Right lobe of liver (tissue), 6 donors: ENCODE results near the gene CCDC184. TPM values are rescaled to one million over a fixed set of nuclear protein-coding genes. Genes with fewer than 3 reads are reported as not detected.

Experiments used
- ATAC-seq, 4 donors: fragments of 200-7000 bp; cut with Tn5 transposase; one replicate each; pipeline ENCODE4 v1.9.1; 2020; ENCODE audit warnings: mild to moderate bottlenecking in 4 of 4, moderate library complexity in 4 of 4
- DNase-seq, 3 donors: peaks; one replicate each; pipeline ENCODE4 v3.0.0-alpha.2; 2020
- H3K27ac ChIP-seq, 3 donors: fragments of 200-600 bp; one replicate each; pipeline ENCODE4 v1.8.0; 2022
- H3K27me3 ChIP-seq, 2 donors: fragments of 200-600 bp; one replicate each; pipeline ENCODE4 v1.8.0; 2022
- H3K36me3 ChIP-seq, 4 donors: fragments of 200-600 bp; sonication (generic) in 1 of 4; one replicate each; pipeline versions ENCODE4 v1.5.1 to v1.8.0; 2017 to 2022; ENCODE audit warnings: control low read depth in 1 of 4
- H3K4me1 ChIP-seq, 4 donors: fragments of 200-600 bp; sonication (generic) in 1 of 4; one replicate each; pipeline versions ENCODE4 v1.5.1 to v1.8.0; 2017 to 2022; ENCODE audit warnings: control low read depth in 1 of 4
- H3K4me3 ChIP-seq, 3 donors: fragments of 200-600 bp; one replicate each; pipeline ENCODE4 v1.8.0; 2022
- H3K9me3 ChIP-seq, 4 donors: fragments of 200-600 bp; sonication (generic) in 1 of 4; one replicate each; pipeline versions ENCODE4 v1.5.1 to v1.8.0; 2017 to 2022; ENCODE audit warnings: control low read depth in 1 of 4
- POLR2A ChIP-seq: fragments of 450-650 bp; IDR thresholded peaks from one replicate; pipeline ENCODE4 v1.6.1; 2017; ENCODE audit warnings: antibody characterized with exemption, mild to moderate bottlenecking
- WGBS: methylation state at CpG from one replicate; pipeline ENCODE4 v1.1.6; 2018; ENCODE audit warnings: low coverage, low lambda C conversion rate; ENCODE audit not compliant: insufficient coverage; ENCODE audit errors: missing lambda C conversion rate; 5-methylcytosine and 5-hydroxymethylcytosine counted together
- intact Hi-C, 2 donors: fragments of 100-400 bp; cut with DNase I; formaldehyde crosslinking; loops; one replicate each; pipeline versions ENCODE4 v1.11.2 to v1.14.1; 2022
- total RNA-seq, 6 experiments: library from RNA; depleted of rRNA in 2 of 6; stranded (reverse); fragments of >200 nt in 2 of 6; fragmentation: NEBNext Ultra II Directional in 3 of 6; extraction: Animal tissue kit (Norgen Biotek cat#: 25700) in 3 of 6; gene quantifications; one replicate each; pipeline versions ENCODE4 v1.1.0 to v1.2.4, GENCODE V29; 2016 to 2023
- TF ChIP-seq, protein P1 (sequence below), 4 donors: fragments of 200-600 bp in 3 of 4; fragments of 450-650 bp in 1 of 4; IDR thresholded peaks; one replicate each; pipeline versions ENCODE4 v1.5.1 to v1.8.0; 2016 to 2022; ENCODE audit warnings: antibody characterized with exemption in 4 of 4, mild to moderate bottlenecking in 2 of 4
- donor health status: DM: no; HTN: yes; CAD: no.
- donor health status: DM: no; HTN: no; CAD: no.
- donor health status: DM: no; HTN: no; CAD: no.
- donor health status: DM: no; HTN: yes; CAD: no.
- donor health status: DM: no; HTN: yes; CAD: no.

Gene CCDC184
- total RNA-seq, 6 experiments from 2014 or later, result 0.11 to 0.46 (median 0.23) TPM; not detected in 3

DNA sequence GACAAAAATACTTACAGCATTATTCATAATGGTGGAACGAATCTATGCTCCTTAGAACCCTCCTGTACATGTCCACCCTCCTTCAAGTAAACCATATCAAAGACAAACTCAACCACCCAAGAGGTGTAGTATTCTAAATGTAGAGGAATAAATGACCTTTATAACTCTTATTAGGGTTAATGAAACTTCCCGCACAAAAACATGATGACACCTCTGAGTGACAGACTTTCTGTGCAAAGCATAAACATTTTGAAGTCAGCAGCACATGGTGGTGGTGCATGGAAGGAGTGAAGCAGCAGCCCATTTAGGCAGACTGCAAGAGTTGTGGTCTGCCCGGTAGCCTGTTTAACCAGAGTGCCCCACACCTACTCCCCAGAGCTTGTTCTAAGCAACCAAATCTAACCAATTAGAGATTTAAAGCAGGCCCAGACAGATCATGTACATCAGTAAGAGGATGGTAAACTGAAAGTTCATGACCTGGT is 25.5 kb upstream of the CCDC184 start:
- no peaks in the 10 kb centered on the region for H3K27me3 ChIP-seq
- H3K4me3 ChIP-seq, result peak overlapping the region; percentile 78 to 91 (median 83)
- 80% methylated on average over 3 of the region's 3 CpGs for WGBS
- DNase-seq (no peak), ATAC-seq (no peak)
- H3K4me1 ChIP-seq, result no peaks in the 10 kb centered on the region
- H3K36me3 ChIP-seq, result peaks cover 0 to 6% (median under 1%) of the 10 kb centered on the region in 4 donors
- peak overlapping the region; percentile 61 to 78 (median 75) for H3K27ac ChIP-seq
- TF ChIP-seq POLR2A, result no peak
- TF ChIP-seq, protein P1, sequence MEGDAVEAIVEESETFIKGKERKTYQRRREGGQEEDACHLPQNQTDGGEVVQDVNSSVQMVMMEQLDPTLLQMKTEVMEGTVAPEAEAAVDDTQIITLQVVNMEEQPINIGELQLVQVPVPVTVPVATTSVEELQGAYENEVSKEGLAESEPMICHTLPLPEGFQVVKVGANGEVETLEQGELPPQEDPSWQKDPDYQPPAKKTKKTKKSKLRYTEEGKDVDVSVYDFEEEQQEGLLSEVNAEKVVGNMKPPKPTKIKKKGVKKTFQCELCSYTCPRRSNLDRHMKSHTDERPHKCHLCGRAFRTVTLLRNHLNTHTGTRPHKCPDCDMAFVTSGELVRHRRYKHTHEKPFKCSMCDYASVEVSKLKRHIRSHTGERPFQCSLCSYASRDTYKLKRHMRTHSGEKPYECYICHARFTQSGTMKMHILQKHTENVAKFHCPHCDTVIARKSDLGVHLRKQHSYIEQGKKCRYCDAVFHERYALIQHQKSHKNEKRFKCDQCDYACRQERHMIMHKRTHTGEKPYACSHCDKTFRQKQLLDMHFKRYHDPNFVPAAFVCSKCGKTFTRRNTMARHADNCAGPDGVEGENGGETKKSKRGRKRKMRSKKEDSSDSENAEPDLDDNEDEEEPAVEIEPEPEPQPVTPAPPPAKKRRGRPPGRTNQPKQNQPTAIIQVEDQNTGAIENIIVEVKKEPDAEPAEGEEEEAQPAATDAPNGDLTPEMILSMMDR (IDR thresholded peaks at IDR 0.05), result no peak
- intact Hi-C loops, result no loop called here
- H3K9me3 ChIP-seq, result no peaks in the 10 kb centered on the region

DNA sequence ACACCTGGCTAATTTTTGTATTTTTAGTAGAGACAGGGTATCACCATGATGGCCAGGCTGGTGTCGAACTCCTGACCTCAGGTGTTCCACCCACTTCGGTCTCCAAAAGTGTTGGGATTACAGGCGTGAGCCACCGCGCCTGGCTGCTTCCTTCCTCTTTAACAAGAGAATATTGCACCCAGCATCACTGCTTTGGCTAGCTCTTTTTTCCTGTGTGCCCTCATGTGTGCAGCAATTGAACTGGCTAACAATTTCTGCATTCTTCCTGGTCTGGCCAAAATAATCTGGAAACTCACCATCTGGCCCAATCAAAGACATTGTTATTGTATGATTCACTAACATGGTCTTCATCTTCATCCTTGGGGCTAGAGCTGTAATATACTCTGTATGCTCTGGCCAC is 23.4 kb upstream of the CCDC184 start:
- no peaks in the 10 kb centered on the region for H3K9me3 ChIP-seq
- H3K4me3 ChIP-seq, result no peak overlapping the region
- 74% methylated on average over 5 of the region's 5 CpGs for WGBS
- ATAC-seq, result no peak
- no peaks in the 10 kb centered on the region for H3K27me3 ChIP-seq
- no peak overlapping the region for H3K27ac ChIP-seq
- no peak for DNase-seq
- H3K4me1 ChIP-seq, result no peaks in the 10 kb centered on the region
- H3K36me3 ChIP-seq, result no peaks in the 10 kb centered on the region
- intact Hi-C loops, result loop anchor here in 1 of 2 donors (10.0 kb wide), 1 partner anchor 75 kb away; no protein-coding TSS in a partner anchor
- TF ChIP-seq, protein P1 (IDR thresholded peaks at IDR 0.05), result no peak
- TF ChIP-seq POLR2A, result no peak

DNA sequence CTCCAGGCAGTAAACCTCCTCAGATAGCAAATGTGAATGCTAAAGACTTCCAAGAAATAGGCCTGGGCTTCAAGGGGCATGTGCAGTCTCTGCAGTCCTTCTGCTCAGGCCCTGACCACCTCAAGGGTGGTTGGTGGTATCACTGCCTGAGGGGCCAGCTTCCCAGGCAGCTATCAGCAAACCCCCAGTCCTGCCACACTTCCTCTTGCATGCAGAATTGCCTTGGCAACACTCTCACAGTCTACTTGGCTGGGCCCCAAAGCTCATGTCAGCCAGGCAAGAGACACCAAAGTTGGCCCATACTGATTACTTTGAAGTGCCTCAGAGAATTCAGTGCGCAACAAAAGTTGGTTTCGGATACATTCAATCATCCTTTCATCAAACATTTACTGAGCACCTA is 22.6 kb upstream of the CCDC184 start:
- intact Hi-C loops, result loop anchor here in 1 of 2 donors (10.0 kb wide), 1 partner anchor 76 kb away; no protein-coding TSS in a partner anchor
- ATAC-seq, result no peak
- DNase-seq, result no peak
- Histone ChIP-seq H3K4me1 (no peaks in the 10 kb centered on the region), H3K4me3 (no peak overlapping the region), H3K27ac (no peak overlapping the region), H3K27me3 (no peaks in the 10 kb centered on the region), H3K36me3 (no peaks in the 10 kb centered on the region), H3K9me3 (no peaks in the 10 kb centered on the region)
- WGBS, result 37% methylated on average over 2 of the region's 2 CpGs
- TF ChIP-seq POLR2A, result no peak
- TF ChIP-seq, protein P1 (IDR thresholded peaks at IDR 0.05), result no peak

DNA sequence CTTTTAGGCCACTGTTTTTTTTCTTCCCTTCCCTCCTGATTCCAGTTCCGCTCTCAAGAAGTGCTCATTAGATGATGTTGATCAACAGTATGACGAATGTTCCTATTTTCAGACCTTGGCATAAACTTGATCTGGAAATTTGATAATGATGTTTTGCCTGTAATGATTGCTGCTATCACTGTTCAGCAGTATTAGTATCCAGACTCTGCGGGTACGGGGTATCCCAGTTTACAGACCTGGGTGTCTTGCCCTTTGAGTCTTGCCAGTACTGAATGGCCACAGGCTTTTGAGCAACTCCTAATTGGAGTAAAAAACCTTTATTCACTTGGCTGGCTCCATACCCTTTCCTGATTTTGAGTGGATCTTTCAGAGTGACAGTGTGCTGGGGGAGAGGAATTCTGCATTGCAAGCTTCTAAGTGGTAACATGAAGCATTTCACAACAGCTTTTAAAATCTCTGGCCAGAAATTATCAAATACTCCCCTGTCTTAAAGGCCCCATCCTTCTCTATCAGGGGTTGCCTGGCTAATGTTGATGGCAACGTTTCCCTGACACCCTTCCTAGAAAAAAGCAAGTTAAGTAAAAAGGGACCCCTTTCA is 20.2 kb upstream of the CCDC184 start:
- Histone ChIP-seq H3K36me3 (no peaks in the 10 kb centered on the region), H3K4me3 (no peak overlapping the region), H3K27ac (no peak overlapping the region), H3K4me1 (no peaks in the 10 kb centered on the region), H3K9me3 (no peaks in the 10 kb centered on the region), H3K27me3 (no peaks in the 10 kb centered on the region)
- intact Hi-C loops, result loop anchor here in 1 of 2 donors (10.0 kb wide), 1 partner anchor 78 kb away; no protein-coding TSS in a partner anchor
- 62% methylated on average over 5 of the region's 5 CpGs for WGBS
- ATAC-seq (no peak), DNase-seq (no peak)
- TF ChIP-seq POLR2A, result no peak
- TF ChIP-seq, protein P1 (IDR thresholded peaks at IDR 0.05), result no peak
